ENCODE measurements around the gene RFX4. TPM values are rescaled to one million over a fixed set of nuclear protein-coding genes. Genes with fewer than 3 reads are reported as not detected.

RFX4 gene
- total and polyA plus RNA-seq, 2 of the 13 experiments (the other 11 are each of a cell fraction or from before 2014, with no cell fraction given) = not detected

- Histone ChIP-seq H3K79me2 (ENCODE audit: insufficient read depth, low read length) (no peaks in the 10 kb centered on the region), H3K9me3 (ENCODE audit: low read length) (no peaks in the 10 kb centered on the region), H3K27ac (ENCODE audit: extremely low read length, insufficient read depth, low read length) (no peak overlapping the region), H3K9ac (ENCODE audit: insufficient read depth, low read depth, low read length) (no peak overlapping the region), H3K27me3 (ENCODE audit: control insufficient read depth in 1 of 2, insufficient read depth in 2 of 2, low read length in 2 of 2) (no peaks in the 10 kb centered on the region), H2AFZ (ENCODE audit: low read length) (no peak overlapping the region), H3K4me1 (ENCODE audit: insufficient read depth, low read length) (no peaks in the 10 kb centered on the region), H3K36me3 (replicated peaks in 1 of 2; ENCODE audit: control insufficient read depth in 1 of 2, insufficient read depth in 2 of 2, low read length in 2 of 2) (no peaks in the 10 kb centered on the region), H3K4me2 (ENCODE audit: low read depth, low read length) (no peak overlapping the region), H4K20me1 (ENCODE audit: insufficient read depth, low read length) (no peaks in the 10 kb centered on the region), H3K4me3 (replicated peaks in 1 of 3; ENCODE audit: insufficient read depth in 1 of 3, low read depth in 2 of 3, low read length in 3 of 3) (no peak overlapping the region)
- WGBS (ENCODE audit: low lambda C conversion rate) = 48% methylated on average over 4 of the region's 4 CpGs
- BruUV-seq (replicated peaks) = no TSS peak
- FAIRE-seq (no peak), ATAC-seq (no peak), DNase-seq (ENCODE audit: low spot score) (no peak)
- intact Hi-C loops (cut with micrococcal nuclease; ENCODE audit: unreplicated experiment) (no loop called here), in situ Hi-C loops (cut with HindIII; ENCODE audit: extremely low pct_ligation_motif_present, low pct_unique_long_range_greater_than_20kb) (no loop called here)
- TF ChIP-seq ZNF7 (CRISPR knock-in tag; IDR thresholded peaks at IDR 0.05) = no peak
- TF ChIP-seq, protein P1, sequence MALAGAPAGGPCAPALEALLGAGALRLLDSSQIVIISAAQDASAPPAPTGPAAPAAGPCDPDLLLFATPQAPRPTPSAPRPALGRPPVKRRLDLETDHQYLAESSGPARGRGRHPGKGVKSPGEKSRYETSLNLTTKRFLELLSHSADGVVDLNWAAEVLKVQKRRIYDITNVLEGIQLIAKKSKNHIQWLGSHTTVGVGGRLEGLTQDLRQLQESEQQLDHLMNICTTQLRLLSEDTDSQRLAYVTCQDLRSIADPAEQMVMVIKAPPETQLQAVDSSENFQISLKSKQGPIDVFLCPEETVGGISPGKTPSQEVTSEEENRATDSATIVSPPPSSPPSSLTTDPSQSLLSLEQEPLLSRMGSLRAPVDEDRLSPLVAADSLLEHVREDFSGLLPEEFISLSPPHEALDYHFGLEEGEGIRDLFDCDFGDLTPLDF (CRISPR knock-in tag; IDR thresholded peaks at IDR 0.05) = no peak
- ChIA-PET POLR2A (no interaction called here), CTCF (ENCODE audit: low intra/inter-chr PET ratio, low total read pairs) (no interaction called here)
These were observed 150.9 kb downstream of the RFX4 start for GRCh38 chr12:106733660-106734059.

- in situ Hi-C loops (cut with HindIII; ENCODE audit: extremely low pct_ligation_motif_present, low pct_unique_long_range_greater_than_20kb) = no loop called here
- peaks cover 5% of the 10 kb centered on the region; the same call in 1 of the 2 replicates for H3K4me1 ChIP-seq (ENCODE audit: insufficient read depth, low read length)
- no peaks in the 10 kb centered on the region for H4K20me1 ChIP-seq (ENCODE audit: insufficient read depth, low read length)
- no peaks in the 10 kb centered on the region for H3K9me3 ChIP-seq (ENCODE audit: low read length)
- BruUV-seq (replicated peaks) = no TSS peak
- no peak overlapping the region for H3K4me2 ChIP-seq (ENCODE audit: low read depth, low read length)
- peak overlapping the region; percentile 43 for H2AFZ ChIP-seq (ENCODE audit: low read length)
- no peaks in the 10 kb centered on the region for H3K27me3 ChIP-seq (ENCODE audit: control insufficient read depth in 1 of 2, insufficient read depth in 2 of 2, low read length in 2 of 2)
- POLR2A ChIA-PET = interaction anchor here (0.6 kb wide), 1 partner anchor 38 kb away, joined by 3 read pairs; the partner anchor contains the start of gene RIC8B
- no peaks in the 10 kb centered on the region for H3K79me2 ChIP-seq (ENCODE audit: insufficient read depth, low read length)
- TF ChIP-seq STAG1 (CRISPR knock-in tag; IDR thresholded peaks at IDR 0.05) (peak; percentile 56), MYNN (CRISPR knock-in tag; IDR thresholded peaks at IDR 0.05; ENCODE audit: low read depth) (no peak), SMC3 (IDR thresholded peaks at IDR 0.05; ENCODE audit: low read length) (peak; percentile 26; the same call in 1 of the 2 replicates), MLLT10 (CRISPR knock-in tag; IDR thresholded peaks at IDR 0.05) (no peak)
- TF ChIP-seq, protein P2, sequence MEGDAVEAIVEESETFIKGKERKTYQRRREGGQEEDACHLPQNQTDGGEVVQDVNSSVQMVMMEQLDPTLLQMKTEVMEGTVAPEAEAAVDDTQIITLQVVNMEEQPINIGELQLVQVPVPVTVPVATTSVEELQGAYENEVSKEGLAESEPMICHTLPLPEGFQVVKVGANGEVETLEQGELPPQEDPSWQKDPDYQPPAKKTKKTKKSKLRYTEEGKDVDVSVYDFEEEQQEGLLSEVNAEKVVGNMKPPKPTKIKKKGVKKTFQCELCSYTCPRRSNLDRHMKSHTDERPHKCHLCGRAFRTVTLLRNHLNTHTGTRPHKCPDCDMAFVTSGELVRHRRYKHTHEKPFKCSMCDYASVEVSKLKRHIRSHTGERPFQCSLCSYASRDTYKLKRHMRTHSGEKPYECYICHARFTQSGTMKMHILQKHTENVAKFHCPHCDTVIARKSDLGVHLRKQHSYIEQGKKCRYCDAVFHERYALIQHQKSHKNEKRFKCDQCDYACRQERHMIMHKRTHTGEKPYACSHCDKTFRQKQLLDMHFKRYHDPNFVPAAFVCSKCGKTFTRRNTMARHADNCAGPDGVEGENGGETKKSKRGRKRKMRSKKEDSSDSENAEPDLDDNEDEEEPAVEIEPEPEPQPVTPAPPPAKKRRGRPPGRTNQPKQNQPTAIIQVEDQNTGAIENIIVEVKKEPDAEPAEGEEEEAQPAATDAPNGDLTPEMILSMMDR (CRISPR knock-in tag; IDR thresholded peaks at IDR 0.05) = peak; percentile 52
- WGBS (ENCODE audit: low lambda C conversion rate) = 10% methylated on average over 9 of the region's 9 CpGs
- H3K9ac ChIP-seq (ENCODE audit: insufficient read depth, low read depth, low read length) = no peak overlapping the region
- no peak overlapping the region for H3K27ac ChIP-seq (ENCODE audit: extremely low read length, insufficient read depth, low read length)
- ATAC-seq (peak; percentile 42; the same call in 2 of the 3 replicates), DNase-seq (ENCODE audit: low spot score) (peak; percentile 20), FAIRE-seq (no peak)
- H3K36me3 ChIP-seq (replicated peaks in 1 of 2; ENCODE audit: control insufficient read depth in 1 of 2, insufficient read depth in 2 of 2, low read length in 2 of 2) = no peaks in the 10 kb centered on the region
- CTCF ChIA-PET (ENCODE audit: low intra/inter-chr PET ratio, low total read pairs) = interaction anchor here (0.8 kb wide), 1 partner anchor 105 kb away, joined by 3 read pairs; no protein-coding TSS in a partner anchor
- H3K4me3 ChIP-seq (replicated peaks in 1 of 3; ENCODE audit: insufficient read depth in 1 of 3, low read depth in 2 of 3, low read length in 3 of 3) = no peak overlapping the region
- intact Hi-C loops (cut with micrococcal nuclease; ENCODE audit: unreplicated experiment) = no loop called here
These were observed 153.5 kb downstream of the RFX4 start for GRCh38 chr12:106736051-106736957.
